Measurements from ENCODE around the gene DCLK2. TPM values are rescaled to one million over a fixed set of nuclear protein-coding genes. Genes with fewer than 3 reads are reported as not detected.

DCLK2 gene
- total and polyA plus RNA-seq, 2 of the 13 experiments (the other 11 are each of a cell fraction or from before 2014, with no cell fraction given), result not detected

DNA sequence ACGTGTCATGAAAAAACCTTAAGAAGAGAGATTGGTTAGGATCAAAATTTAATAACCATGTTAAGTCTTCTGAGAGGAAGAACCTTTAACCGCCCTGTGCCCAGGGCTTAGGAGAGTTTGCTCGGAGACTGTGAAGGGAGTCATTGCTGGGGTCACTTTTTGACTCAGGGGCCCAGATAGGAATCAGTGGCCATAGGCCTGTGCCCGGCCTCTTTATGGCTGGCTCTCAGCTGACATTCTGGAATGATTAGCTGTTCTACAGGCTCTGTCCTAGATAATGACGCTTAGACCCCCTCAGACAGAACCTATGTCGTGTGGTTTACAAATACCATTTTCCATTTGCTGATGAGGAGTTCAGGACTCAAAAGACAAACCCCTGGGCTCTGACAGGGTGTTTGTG lies 174.1 kb downstream of the DCLK2 start:
- 25% methylated on average over 6 of the region's 6 CpGs for WGBS (ENCODE audit: low lambda C conversion rate)
- ATAC-seq, result 0 out of 3 replicates have a peak, but pooled peaks have one; percentile 1
- no peak overlapping the region for H3K9ac ChIP-seq (ENCODE audit: insufficient read depth, low read depth, low read length)
- H3K4me2 ChIP-seq (ENCODE audit: low read depth, low read length), result no peak overlapping the region
- intact Hi-C loops (cut with micrococcal nuclease; ENCODE audit: unreplicated experiment) (no loop called here), in situ Hi-C loops (cut with HindIII; ENCODE audit: extremely low pct_ligation_motif_present, low pct_unique_long_range_greater_than_20kb) (no loop called here)
- BruUV-seq (replicated peaks), result no TSS peak
- no peaks in the 10 kb centered on the region for H4K20me1 ChIP-seq (ENCODE audit: insufficient read depth, low read length)
- H3K36me3 ChIP-seq (replicated peaks in 1 of 2; ENCODE audit: control insufficient read depth in 1 of 2, insufficient read depth in 2 of 2, low read length in 2 of 2), result no peaks in the 10 kb centered on the region
- H3K27ac ChIP-seq (ENCODE audit: extremely low read length, insufficient read depth, low read length), result no peak overlapping the region
- no peak overlapping the region for H2AFZ ChIP-seq (ENCODE audit: low read length)
- TF ChIP-seq TARDBP (CRISPR knock-in tag; IDR thresholded peaks at IDR 0.05), result no peak
- no peak for TF ChIP-seq CREM (IDR thresholded peaks at IDR 0.05)
- TF ChIP-seq CREM (CRISPR knock-in tag; IDR thresholded peaks at IDR 0.05), result no peak
- no peak for TF ChIP-seq CBX1 (IDR thresholded peaks at IDR 0.05; ENCODE audit: low read depth)
- H3K4me1 ChIP-seq (ENCODE audit: insufficient read depth, low read length), result peaks cover 51% of the 10 kb centered on the region
- CTCF ChIA-PET (ENCODE audit: low intra/inter-chr PET ratio, low total read pairs), result no interaction called here
- FAIRE-seq, result no peak
- POLR2A ChIA-PET, result no interaction called here
- no peaks in the 10 kb centered on the region for H3K79me2 ChIP-seq (ENCODE audit: insufficient read depth, low read length)
- no peak overlapping the region for H3K4me3 ChIP-seq (replicated peaks in 1 of 3; ENCODE audit: insufficient read depth in 1 of 3, low read depth in 2 of 3, low read length in 3 of 3)
- no peaks in the 10 kb centered on the region for H3K27me3 ChIP-seq (ENCODE audit: control insufficient read depth in 1 of 2, insufficient read depth in 2 of 2, low read length in 2 of 2)
- DNase-seq (ENCODE audit: low spot score), result no peak
- no peaks in the 10 kb centered on the region for H3K9me3 ChIP-seq (ENCODE audit: low read length)

DNA sequence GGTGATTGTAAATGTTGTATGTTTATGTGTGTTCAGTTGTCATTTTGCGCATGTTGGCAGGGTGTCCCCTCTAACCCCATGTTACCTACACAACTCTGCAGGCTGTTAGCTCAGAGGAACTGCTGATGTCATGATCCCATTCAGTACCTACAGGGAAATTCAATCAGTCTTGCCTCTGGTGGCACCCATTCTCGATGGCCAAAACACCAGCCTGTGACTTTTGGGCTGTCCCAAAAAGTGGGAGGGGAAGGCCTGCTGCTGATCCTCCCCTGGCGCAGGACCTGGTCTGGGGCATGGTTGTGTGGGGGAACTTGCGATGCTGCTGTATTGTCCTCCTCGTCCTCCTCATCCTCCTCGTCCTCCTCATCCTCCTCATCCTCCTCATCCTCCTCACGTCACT lies 174.5 kb downstream of the DCLK2 start:
- TF ChIP-seq ZNF660 (CRISPR knock-in tag; IDR thresholded peaks at IDR 0.05; ENCODE audit: borderline replicate concordance, low read depth) (no peak), ZNF101 (CRISPR knock-in tag; IDR thresholded peaks at IDR 0.05; ENCODE audit: borderline replicate concordance, low read depth) (no peak)
- Histone ChIP-seq H3K4me1 (ENCODE audit: insufficient read depth, low read length) (peaks cover 55% of the 10 kb centered on the region), H3K4me3 (replicated peaks in 1 of 3; ENCODE audit: insufficient read depth in 1 of 3, low read depth in 2 of 3, low read length in 3 of 3) (no peak overlapping the region), H3K36me3 (replicated peaks in 1 of 2; ENCODE audit: control insufficient read depth in 1 of 2, insufficient read depth in 2 of 2, low read length in 2 of 2) (no peaks in the 10 kb centered on the region), H3K9ac (ENCODE audit: insufficient read depth, low read depth, low read length) (no peak overlapping the region), H3K79me2 (ENCODE audit: insufficient read depth, low read length) (no peaks in the 10 kb centered on the region), H3K9me3 (ENCODE audit: low read length) (no peaks in the 10 kb centered on the region), H3K27me3 (ENCODE audit: control insufficient read depth in 1 of 2, insufficient read depth in 2 of 2, low read length in 2 of 2) (no peaks in the 10 kb centered on the region), H4K20me1 (ENCODE audit: insufficient read depth, low read length) (no peaks in the 10 kb centered on the region), H2AFZ (ENCODE audit: low read length) (no peak overlapping the region), H3K27ac (ENCODE audit: extremely low read length, insufficient read depth, low read length) (no peak overlapping the region), H3K4me2 (ENCODE audit: low read depth, low read length) (no peak overlapping the region)
- ATAC-seq, result no peak
- BruUV-seq (replicated peaks), result no TSS peak
- ChIA-PET POLR2A (no interaction called here), CTCF (ENCODE audit: low intra/inter-chr PET ratio, low total read pairs) (no interaction called here)
- intact Hi-C loops (cut with micrococcal nuclease; ENCODE audit: unreplicated experiment), result no loop called here
- DNase-seq (ENCODE audit: low spot score), result no peak
- 52% methylated on average over 6 of the region's 7 CpGs for WGBS (ENCODE audit: low lambda C conversion rate)
- in situ Hi-C loops (cut with HindIII; ENCODE audit: extremely low pct_ligation_motif_present, low pct_unique_long_range_greater_than_20kb), result no loop called here
- FAIRE-seq, result no peak
